ENCODE data around the gene AFTPH.

Gene AFTPH

GRCh38 chr2:64540615-64541014 lies 16.5 kb downstream of the AFTPH start:
- DNase-seq (ENCODE audit: low read depth), result no peak

DNA sequence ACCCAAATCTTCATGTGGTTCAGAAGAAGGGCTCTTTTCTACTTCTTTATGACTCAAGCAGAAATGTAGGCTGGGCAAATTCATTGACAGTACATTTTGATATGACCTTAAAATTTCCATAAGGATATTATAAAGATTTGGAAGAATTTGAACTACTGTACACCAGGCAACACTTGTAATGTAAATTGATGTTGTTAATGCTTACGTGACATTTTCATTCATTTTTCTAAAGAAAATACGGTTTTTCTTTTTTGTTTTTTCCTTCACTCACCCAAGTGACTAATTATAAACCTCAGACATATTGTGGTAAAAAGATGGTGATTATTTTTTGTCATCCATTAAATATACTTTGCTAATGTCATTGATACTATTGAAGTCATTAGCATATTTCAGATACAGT lies 17.4 kb downstream of the AFTPH start:
- no peak for DNase-seq (ENCODE audit: low read depth)

GRCh38 chr2:64542071-64543007 lies 18.2 kb downstream of the AFTPH start:
- no peak for DNase-seq (ENCODE audit: low read depth)

- DNase-seq (ENCODE audit: low read depth), result no peak
Measured at GRCh38 chr2:64543008-64543697, 19.0 kb downstream of the AFTPH start.

GRCh38 chr2:64548761-64549160 lies 24.6 kb downstream of the AFTPH start:
- no peak for DNase-seq (ENCODE audit: low read depth)

- no peak for DNase-seq (ENCODE audit: low read depth)
Measured at GRCh38 chr2:64550042-64550441, 25.9 kb downstream of the AFTPH start.

DNA sequence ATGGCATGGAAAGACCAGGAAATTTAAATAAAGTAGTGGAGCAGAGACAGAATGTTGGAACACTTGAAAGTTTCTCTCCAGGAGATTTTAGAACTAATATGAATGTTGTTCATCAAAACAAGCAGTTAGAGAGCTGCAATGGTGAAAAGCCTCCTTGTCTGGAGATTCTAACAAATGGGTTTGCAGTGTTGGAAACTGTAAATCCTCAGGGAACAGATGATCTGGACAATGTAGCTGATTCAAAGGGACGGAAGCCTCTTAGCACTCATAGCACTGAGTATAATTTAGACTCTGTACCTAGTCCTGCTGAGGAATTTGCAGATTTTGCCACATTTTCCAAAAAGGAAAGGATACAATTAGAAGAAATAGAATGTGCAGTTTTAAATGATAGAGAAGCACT lies 27.7 kb downstream of the AFTPH start:
- no peak for DNase-seq (ENCODE audit: low read depth)

- DNase-seq (ENCODE audit: low read depth), result no peak
Measured at GRCh38 chr2:64554117-64554516, 30.0 kb downstream of the AFTPH start.

DNA sequence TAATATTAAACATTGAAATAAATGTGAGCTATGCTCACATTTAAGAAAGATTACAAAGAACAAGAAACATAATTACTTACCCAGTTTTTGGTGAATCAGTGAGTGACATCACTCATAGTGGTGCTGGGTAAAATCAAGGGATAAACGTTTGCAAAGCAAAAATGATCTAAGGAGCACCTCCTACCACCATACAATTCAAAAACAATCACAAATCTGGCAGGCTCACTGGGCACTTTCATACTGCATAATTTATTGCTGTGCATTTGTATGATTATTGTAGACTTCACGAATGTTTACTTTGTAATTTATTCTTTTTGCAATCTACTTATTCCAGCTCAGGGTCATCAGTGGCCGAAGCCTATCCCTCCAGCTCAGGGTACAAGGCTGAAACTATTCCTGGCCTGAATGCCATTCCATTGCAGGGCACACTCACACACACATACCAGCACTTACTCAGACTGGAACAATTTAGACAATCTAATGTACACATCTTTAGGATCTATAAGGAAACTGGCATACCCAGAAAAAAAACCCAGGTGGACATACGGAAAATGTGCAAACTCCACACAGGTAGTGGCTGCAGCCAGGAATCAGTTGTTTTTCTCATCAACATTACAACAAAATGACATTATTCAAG lies 34.4 kb downstream of the AFTPH start:
- DNase-seq (ENCODE audit: low read depth), result no peak

DNA sequence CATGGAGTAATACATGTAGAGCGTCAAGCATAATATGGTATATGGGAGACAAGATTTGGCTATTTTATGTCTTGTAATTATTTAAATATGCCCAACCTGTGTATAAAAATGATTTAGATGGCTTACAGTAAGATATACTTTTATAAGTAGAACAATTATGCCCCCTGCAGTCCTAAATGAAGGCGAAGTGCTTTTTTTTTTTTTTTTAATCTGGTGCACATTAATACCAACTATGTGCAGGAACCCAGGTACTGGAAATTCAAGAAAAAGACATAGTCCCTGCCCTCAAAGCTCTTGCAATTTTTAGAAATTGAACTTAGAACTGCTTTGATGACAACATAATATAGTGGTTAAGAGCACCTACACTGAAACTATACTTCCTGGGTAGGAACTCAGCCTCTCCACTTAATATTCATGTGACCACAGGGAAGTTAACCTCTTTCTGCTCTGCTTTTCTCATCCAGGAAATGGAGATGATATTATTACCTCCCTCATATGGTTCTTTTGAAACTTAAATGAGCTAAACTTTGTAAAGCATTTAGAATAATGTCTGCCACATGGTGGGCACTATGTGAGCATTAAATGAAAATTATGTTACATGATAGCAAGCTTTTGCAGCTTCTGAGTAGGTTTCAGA lies 38.1 kb downstream of the AFTPH start:
- peak; percentile 4 for DNase-seq (ENCODE audit: low read depth)

DNA sequence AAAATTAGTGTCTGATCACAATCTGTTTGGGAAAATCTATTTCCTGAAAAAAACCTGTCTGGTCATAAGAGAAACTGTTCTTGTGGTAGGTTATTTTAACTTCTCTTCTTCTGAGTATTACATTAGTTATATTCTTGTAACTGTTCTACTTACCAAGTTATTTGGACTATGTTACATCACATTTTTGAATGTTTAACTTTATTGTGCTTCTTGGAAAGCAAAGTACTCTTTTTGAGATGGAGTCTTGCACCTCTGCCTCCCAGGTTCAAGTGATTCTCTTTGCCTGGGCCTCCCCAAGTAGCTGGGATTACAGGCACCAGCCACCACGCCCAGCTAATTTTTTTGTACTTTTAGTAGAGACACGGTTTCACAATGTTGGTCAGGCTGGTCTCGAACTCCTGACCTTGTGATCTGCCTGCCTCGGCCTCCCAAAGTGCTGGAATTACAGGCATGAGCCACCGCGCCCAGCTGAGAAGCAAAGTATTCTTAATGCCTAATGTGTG lies 39.4 kb downstream of the AFTPH start:
- no peak for DNase-seq (ENCODE audit: low read depth)

- DNase-seq (ENCODE audit: low read depth), result no peak
Measured at GRCh38 chr2:64565949-64566710, 42.0 kb downstream of the AFTPH start.

DNA sequence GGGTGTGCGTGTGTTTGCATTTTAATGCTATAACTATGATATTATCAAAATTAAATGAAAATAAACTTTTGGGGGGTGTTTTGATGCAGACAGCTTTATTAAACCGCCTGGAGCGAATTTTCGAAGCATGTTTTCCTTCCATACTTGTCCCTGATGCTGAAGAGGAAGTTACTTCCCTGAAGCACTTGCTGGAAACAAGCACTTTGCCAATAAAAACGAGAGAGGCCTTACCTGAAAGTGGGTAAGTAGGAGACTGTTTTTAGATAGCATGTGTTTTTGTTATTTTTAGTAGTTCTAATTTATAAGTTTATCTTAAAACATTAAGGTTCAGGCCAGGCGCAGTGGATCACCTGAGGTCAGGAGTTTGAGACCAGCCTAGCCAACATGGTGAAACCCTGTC lies 43.3 kb downstream of the AFTPH start:
- no peak for DNase-seq (ENCODE audit: low read depth)

DNA sequence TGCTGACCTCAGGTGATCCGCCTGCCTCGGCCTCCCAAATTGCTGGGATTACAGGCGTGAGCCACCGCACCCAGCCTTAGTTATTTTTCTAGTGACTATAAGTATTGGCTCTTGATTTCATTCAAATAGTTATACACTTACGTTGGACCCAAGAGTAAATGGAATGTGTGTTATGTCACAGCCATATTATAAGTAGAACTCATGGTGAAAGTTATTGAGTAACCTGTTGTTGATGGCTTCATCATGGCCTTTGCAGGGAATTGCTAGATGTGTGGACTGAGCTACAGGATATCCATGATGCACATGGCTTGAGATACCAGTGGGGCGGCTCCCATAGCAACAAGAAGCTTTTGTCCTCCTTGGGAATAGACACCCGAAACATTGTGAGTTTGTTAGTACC lies 44.7 kb downstream of the AFTPH start:
- no peak for DNase-seq (ENCODE audit: low read depth)

- DNase-seq (ENCODE audit: low read depth), result no peak
Measured at GRCh38 chr2:64574871-64575270, 50.7 kb downstream of the AFTPH start.

DNA sequence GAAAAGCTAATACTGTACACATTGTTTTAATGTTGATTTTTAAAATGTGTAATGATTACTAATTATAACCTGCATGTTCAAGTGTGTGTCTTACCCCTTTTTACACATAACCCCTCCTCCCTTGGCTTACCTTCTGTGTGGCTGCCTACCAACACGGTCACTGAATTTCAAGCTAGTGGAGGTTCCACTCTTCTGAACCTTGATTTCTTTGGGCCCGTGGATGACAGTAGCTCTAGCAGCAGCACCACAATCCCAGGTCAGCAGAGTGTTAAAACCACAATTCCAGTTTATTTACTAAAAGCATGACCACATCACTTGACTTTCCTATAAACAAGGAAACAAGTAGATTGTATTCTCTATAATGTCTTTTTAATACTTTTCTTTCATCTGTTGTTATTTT lies 56.9 kb downstream of the AFTPH start:
- DNase-seq (ENCODE audit: low read depth), result no peak

DNA sequence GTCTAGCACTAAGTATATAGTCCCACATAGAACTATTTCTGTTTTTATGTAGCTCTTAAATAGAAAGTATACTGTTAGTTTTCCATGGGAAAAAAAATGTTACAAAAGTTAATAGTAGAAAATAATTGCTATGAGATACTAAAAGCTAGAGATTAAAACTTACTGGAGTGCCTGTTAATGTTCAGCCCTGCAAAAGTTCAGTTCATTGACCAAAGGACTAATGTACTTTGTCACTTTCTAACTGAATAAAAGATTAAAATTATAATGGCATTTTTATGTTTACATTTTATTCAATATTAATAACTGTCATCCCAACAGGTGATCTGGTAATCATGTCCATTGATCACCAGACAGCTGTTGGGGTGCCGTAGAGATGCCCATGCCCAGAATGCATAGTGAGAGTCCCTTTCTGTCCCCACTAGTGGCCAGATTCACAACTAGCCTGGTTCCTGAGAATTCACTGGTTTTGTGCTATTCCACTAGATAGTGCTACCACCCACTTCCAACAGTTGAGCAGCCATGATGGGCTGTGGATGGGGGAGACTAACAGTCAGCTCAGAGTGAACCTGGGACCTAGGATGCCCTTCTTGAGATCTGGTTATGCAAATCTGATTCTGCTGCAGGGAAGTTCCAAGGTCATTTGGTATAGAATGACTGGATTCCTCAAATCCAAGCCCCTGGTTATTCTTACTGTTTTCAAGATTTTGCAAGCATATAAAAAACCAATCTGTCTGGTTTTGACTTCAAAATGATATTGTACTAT lies 57.8 kb downstream of the AFTPH start:
- no peak for DNase-seq (ENCODE audit: low read depth)

DNA sequence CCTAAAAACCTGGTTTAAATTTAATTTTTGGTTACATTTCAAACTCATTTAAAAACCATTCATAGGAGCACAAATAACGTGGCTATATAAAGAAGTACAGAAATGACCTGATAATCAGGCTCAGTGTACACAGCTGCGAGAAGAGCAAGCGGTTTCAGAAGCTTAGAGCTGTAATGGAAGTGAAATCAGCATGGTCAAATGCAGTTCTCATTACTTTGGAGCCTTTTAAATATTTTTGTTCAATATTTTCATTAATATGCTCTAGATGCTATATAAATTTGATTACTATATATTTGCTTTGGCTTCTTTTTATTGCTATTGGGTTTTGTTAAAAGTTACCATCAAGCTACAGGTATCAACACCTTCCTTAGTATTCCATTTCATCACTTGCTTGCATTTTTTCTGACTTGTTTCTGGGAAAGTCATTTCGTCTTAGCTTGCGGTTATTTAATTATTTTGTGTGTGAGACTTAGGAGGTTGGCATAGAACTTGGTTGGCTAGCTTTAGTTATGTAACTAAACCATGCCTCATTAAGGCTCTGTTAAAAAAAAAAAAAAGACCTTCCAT lies 58.7 kb downstream of the AFTPH start:
- no peak for DNase-seq (ENCODE audit: low read depth)

- DNase-seq (ENCODE audit: low read depth), result no peak
Measured at GRCh38 chr2:64586054-64586453, 61.9 kb downstream of the AFTPH start.

DNA sequence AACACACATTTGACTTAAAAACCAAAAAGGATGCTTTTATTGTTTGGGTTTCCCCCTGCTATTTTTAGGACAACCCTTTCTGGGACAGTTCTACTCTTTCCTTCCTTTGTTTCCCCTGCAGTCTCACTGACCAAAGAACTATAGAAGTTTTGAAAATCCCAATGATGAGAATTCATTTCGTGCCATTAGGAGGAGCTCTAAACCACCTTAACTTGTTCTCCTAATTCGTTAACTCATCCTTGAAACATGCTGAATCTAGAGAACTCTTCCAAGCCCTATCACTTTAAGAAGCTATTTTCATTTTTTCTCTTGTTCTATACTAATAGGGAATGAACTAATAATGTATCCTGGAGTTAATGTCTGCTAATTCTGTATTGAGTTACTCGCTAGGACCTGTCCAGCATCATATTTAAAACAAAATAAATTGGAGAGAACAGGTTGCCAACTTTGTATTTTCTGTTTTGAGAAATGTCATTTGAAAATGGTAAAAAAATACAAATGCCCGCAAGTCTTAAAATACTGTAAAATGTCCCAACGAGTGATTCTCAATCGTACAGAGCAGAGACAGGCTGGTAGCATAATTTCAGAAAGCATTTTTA lies 62.9 kb downstream of the AFTPH start:
- peak; percentile 48 for DNase-seq (ENCODE audit: low read depth)
